Right cardiac atrium (tissue), 5 donors: ENCODE data around the gene TECPR2. TPM values are rescaled to one million over a fixed set of nuclear protein-coding genes. Genes with fewer than 3 reads are reported as not detected.
A peak's percentile ranks its signal among the peaks of the same experiment; 100 is the strongest.
"Not testable (repeated sequence)": the region's sequence is repeated elsewhere in the genome, so short reads cannot be mapped to it uniquely, and the experiment has no call there.

Experiments
- ATAC-seq, 2 donors: fragments of 200-7000 bp; cut with Tn5 transposase; one replicate each; pipeline versions ENCODE4 v1.8.0 to v1.9.1; 2020; ENCODE audit warnings: moderate library complexity in 2 of 2, mild to moderate bottlenecking in 1 of 2
- DNase-seq, 3 donors: peaks; one replicate each; pipeline ENCODE4 v3.0.0-alpha.2; 2020
- H3K27ac ChIP-seq: one replicate; pipeline ENCODE4 v1.5.1; 2013; ENCODE audit warnings: mild to moderate bottlenecking, low read length, control low read depth, moderate library complexity
- H3K27me3 ChIP-seq: one replicate; pipeline ENCODE4 v1.6.1; 2013; ENCODE audit not compliant: control insufficient read depth, insufficient read depth
- H3K4me1 ChIP-seq: one replicate; pipeline ENCODE4 v1.6.1; 2013; ENCODE audit warnings: low read length; ENCODE audit not compliant: control insufficient read depth, insufficient read depth
- H3K4me3 ChIP-seq: one replicate; pipeline ENCODE4 v1.5.1; 2013; ENCODE audit warnings: low read length, control low read depth
- H3K9me3 ChIP-seq: one replicate; pipeline ENCODE4 v1.6.1; 2013; ENCODE audit warnings: low read length; ENCODE audit not compliant: control insufficient read depth
- WGBS: extraction: QIAGEN DNeasy Blood & Tissue Kit; methylation state at CpG from one replicate; pipeline ENCODE4 v1.1.7; 2013; 5-methylcytosine and 5-hydroxymethylcytosine counted together
- intact Hi-C, 4 donors: fragments of 100-400 bp; cut with DNase I; formaldehyde crosslinking; loops; one replicate each; pipeline versions ENCODE4 v1.11.0 to v1.14.0; 2022 to 2023
- polyA plus RNA-seq: library from polyadenylated mRNA; stranded (reverse); fragments of 200-250 nt; gene quantifications from one replicate; pipeline ENCODE4 v1.2.3, GENCODE V29; 2013
- total RNA-seq, 4 donors: library from RNA; stranded (reverse); fragmentation: NEBNext Ultra II Directional; extraction: Animal tissue kit (Norgen Biotek cat#: 25700); gene quantifications; one replicate each; pipeline ENCODE4 v1.2.1, GENCODE V29; 2021
- donor health status: healthy with polysubstance abuse.
- donor health status: DM: no; HTN: yes; CAD: no.
- donor health status: DM: no; HTN: no; CAD: no.
- donor health status: DM: no; HTN: yes; CAD: no; lungs with severe emphysema.
- donor health status: DM: yes; HTN: yes; CAD: no.

The TECPR2 gene
- total and polyA plus RNA-seq, 5 donors, result 10.1 to 32.0 (median 23.5) TPM

GRCh38 chr14:102538602-102539543 lies 176.1 kb downstream of the TECPR2 start:
- Histone ChIP-seq H3K4me3 (no peak overlapping the region), H3K27me3 (no peaks in the 10 kb centered on the region), H3K27ac (no peak overlapping the region), H3K9me3 (no peaks in the 10 kb centered on the region), H3K4me1 (no peaks in the 10 kb centered on the region)
- DNase-seq (no peak), ATAC-seq (no peak)
- intact Hi-C loops, result no loop called here
- 75% methylated on average over 25 of the region's 25 CpGs for WGBS

GRCh38 chr14:102539544-102540314 lies 177.0 kb downstream of the TECPR2 start:
- peak in 1 of 2 donors; percentile 48 for ATAC-seq
- Histone ChIP-seq H3K27me3 (no peaks in the 10 kb centered on the region), H3K4me3 (no peak overlapping the region), H3K4me1 (no peaks in the 10 kb centered on the region), H3K27ac (no peak overlapping the region), H3K9me3 (no peaks in the 10 kb centered on the region)
- intact Hi-C loops, result no loop called here
- DNase-seq, result peak; percentile 67 to 88 (median 76)
- WGBS, result 49% methylated on average over 17 of the region's 17 CpGs

GRCh38 chr14:102540315-102541028 lies 177.7 kb downstream of the TECPR2 start:
- intact Hi-C loops, result no loop called here
- 40% methylated on average over 29 of the region's 29 CpGs for WGBS
- H3K9me3 ChIP-seq, result no peaks in the 10 kb centered on the region
- ATAC-seq (peak in 1 of 2 donors; percentile 17), DNase-seq (peak in 1 of 3 donors; percentile 62)
- H3K4me3 ChIP-seq, result no peak overlapping the region
- H3K27ac ChIP-seq, result no peak overlapping the region
- no peaks in the 10 kb centered on the region for H3K4me1 ChIP-seq
- H3K27me3 ChIP-seq, result no peaks in the 10 kb centered on the region

- DNase-seq, H3K27me3 ChIP-seq, H3K4me1 ChIP-seq, H3K9me3 ChIP-seq, intact Hi-C loops, H3K4me3 ChIP-seq, H3K27ac ChIP-seq, ATAC-seq: not testable (repeated sequence)
- WGBS, result 95% methylated on average over 14 of the region's 14 CpGs
Measured at GRCh38 chr14:102541029-102541491, 178.3 kb downstream of the TECPR2 start.

- DNase-seq (no peak), ATAC-seq (no peak)
- WGBS, result 95% methylated on average over 10 of the region's 10 CpGs
- Histone ChIP-seq H3K27me3 (no peaks in the 10 kb centered on the region), H3K27ac (no peak overlapping the region), H3K4me3 (no peak overlapping the region), H3K4me1 (no peaks in the 10 kb centered on the region), H3K9me3 (no peaks in the 10 kb centered on the region)
- intact Hi-C loops, result no loop called here
Measured at GRCh38 chr14:102541771-102542170, 179.0 kb downstream of the TECPR2 start.

- ATAC-seq, result no peak
- Histone ChIP-seq H3K4me1 (no peaks in the 10 kb centered on the region), H3K27ac (no peak overlapping the region), H3K4me3 (peak overlapping the region; percentile 21), H3K27me3 (no peaks in the 10 kb centered on the region), H3K9me3 (no peaks in the 10 kb centered on the region)
- intact Hi-C loops, result no loop called here
- WGBS, result 18% methylated on average over 43 of the region's 43 CpGs
- no peak for DNase-seq
Measured at GRCh38 chr14:102544046-102544746, 181.5 kb downstream of the TECPR2 start.

- 7% methylated on average over 66 of the region's 66 CpGs for WGBS
- Histone ChIP-seq H3K27me3 (no peaks in the 10 kb centered on the region), H3K9me3 (no peaks in the 10 kb centered on the region), H3K4me1 (no peaks in the 10 kb centered on the region), H3K27ac (no peak overlapping the region), H3K4me3 (peak overlapping the region; percentile 21)
- DNase-seq (peak; percentile 46 to 69 (median 66)), ATAC-seq (peak; percentile 17 to 47)
- intact Hi-C loops, result no loop called here
Measured at GRCh38 chr14:102544747-102545460, 182.2 kb downstream of the TECPR2 start.

GRCh38 chr14:102545461-102546265 lies 182.9 kb downstream of the TECPR2 start:
- 53% methylated on average over 29 of the region's 29 CpGs for WGBS
- Histone ChIP-seq H3K27ac (no peak overlapping the region), H3K4me3 (no peak overlapping the region), H3K9me3 (no peaks in the 10 kb centered on the region), H3K4me1 (no peaks in the 10 kb centered on the region), H3K27me3 (no peaks in the 10 kb centered on the region)
- DNase-seq (no peak), ATAC-seq (peak in 1 of 2 donors; percentile 6)
- intact Hi-C loops, result no loop called here

- Histone ChIP-seq H3K27ac (no peak overlapping the region), H3K4me3 (no peak overlapping the region), H3K27me3 (no peaks in the 10 kb centered on the region), H3K4me1 (no peaks in the 10 kb centered on the region), H3K9me3 (no peaks in the 10 kb centered on the region)
- intact Hi-C loops, result no loop called here
- DNase-seq (no peak), ATAC-seq (no peak)
- 45% methylated on average over 3 of the region's 3 CpGs for WGBS
Measured at GRCh38 chr14:102548616-102549240, 186.0 kb downstream of the TECPR2 start.
